ENCODE data around the gene PRTN3.

DNA sequence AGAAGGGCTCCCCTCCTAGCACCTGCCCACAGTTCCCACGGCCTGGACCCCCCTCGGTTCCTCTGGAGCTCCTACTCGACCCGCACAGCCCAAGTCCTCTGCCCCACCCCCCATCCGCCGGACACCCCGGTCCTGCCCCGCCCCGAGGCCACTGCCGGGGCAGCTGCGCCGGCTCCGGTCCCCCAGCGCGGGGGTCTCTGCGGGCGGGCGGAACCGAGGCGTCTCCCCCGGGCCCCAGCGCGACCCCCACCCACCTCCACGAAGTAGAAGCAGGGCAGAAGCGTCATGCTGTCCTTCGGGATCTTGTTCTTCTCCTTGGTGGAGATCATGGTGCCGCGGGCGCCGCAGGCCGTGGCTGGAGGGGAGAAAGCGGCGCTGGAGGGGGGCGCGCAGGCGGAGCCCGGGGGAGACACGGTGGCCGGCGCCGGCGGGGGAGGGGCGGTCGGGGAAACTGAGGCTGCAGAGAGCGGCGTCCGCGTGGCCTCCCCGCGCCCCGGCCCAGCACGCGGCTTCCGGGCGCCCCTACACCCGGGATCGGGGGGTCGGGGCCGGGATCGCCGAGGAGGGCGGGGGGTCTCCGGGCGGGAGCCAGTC lies 19.5 kb upstream of the PRTN3 start:
- no peak for TF ChIP-seq FOXA1 (IDR thresholded peaks at IDR 0.05)
- no peak for TF ChIP-seq TARDBP (IDR thresholded peaks at IDR 0.05)
- no peak for TF ChIP-seq SUZ12 (IDR thresholded peaks at IDR 0.05)
- no peak for TF ChIP-seq BHLHE40 (IDR thresholded peaks at IDR 0.05; ENCODE audit: borderline replicate concordance)
- TF ChIP-seq L3MBTL2 (conservative IDR thresholded peaks at IDR 0.05) = no peak
- no peak for TF ChIP-seq HDGF (IDR thresholded peaks at IDR 0.05; ENCODE audit: borderline replicate concordance)
